HG03280 (cell line): ENCODE data around the gene MCCC1.
"Not testable (repeated sequence)": the region's sequence is repeated elsewhere in the genome, so short reads cannot be mapped to it uniquely, and the experiment has no call there.

Source experiments
- ATAC-seq: cut with Tn5 transposase; IDR thresholded peaks from one replicate; pipeline ENCODE4 v1.9.1; 2021; ENCODE audit warnings: mild to moderate bottlenecking, moderate library complexity; ENCODE audit not compliant: unreplicated experiment

MCCC1 gene

GRCh38 chr3:183058351-183058750, 40.9 kb downstream of the MCCC1 start:
- ATAC-seq: no peak

GRCh38 chr3:183050706-183051105, 48.6 kb downstream of the MCCC1 start:
- ATAC-seq: no peak

GRCh38 chr3:183046883-183047282, 52.4 kb downstream of the MCCC1 start:
- no peak for ATAC-seq

- ATAC-seq: peak; percentile 91
Measured at GRCh38 chr3:183044547-183045229, 54.6 kb downstream of the MCCC1 start.

DNA sequence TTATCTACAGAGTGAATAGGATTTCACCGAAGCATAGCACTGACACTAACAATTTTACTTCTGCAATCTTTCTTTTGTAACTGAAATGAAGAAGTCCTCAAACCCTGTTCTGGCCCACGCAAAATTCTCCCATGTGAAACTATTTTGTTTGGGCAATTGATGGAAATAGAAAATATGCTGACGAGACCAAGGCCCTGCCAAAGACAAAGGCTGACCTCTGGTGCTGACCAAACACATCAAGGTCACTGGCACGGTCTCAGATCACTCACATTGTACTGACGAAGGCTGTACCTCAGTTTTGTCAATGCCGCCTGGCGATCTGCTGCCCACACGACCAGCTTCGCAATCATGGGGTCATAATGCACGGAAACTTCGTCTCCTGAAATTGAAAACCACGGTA, 60.5 kb downstream of the MCCC1 start:
- ATAC-seq: no peak

GRCh38 chr3:183038221-183038620, 61.1 kb downstream of the MCCC1 start:
- ATAC-seq: no peak

DNA sequence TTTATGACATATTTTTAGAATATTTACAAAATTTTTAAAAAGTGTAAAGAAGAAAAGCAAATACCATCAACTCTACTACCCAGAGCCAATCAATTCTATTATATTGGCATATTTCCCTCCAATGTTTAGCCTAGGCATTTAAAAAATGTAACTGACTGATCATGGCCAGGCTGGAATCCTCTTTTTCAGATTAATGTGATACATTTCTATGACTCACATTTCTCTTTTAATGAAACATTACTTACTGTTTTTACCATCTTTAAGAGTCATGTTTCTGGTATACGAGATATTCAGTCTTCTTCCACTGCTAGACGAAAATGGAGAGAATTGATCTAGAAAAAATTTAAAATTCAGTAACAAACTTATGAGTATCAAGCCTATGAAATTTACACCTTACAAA, 65.5 kb downstream of the MCCC1 start:
- ATAC-seq: no peak

- ATAC-seq: no peak
Measured at GRCh38 chr3:183032880-183033555, 66.3 kb downstream of the MCCC1 start.

- no peak for ATAC-seq
Measured at GRCh38 chr3:183031826-183032225, 67.5 kb downstream of the MCCC1 start.

DNA sequence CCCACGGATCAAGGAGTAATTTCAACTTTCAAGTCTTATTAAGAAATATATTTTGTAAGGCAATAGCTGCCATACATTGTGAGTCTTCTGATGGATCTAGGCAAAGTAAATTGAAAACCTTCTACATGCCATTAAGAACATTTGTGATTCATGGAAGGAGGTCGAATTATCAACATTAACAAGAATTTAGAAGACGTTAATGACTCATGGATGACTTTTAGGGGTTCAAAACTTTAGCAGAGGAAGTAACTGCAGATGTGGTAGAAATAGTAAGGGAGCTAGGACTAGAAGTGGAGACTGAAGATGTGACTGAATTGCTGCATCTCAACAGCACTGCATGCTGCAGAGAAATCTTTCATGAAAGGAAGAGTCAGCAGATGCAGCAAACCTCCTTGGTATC, 70.9 kb downstream of the MCCC1 start:
- no peak for ATAC-seq

DNA sequence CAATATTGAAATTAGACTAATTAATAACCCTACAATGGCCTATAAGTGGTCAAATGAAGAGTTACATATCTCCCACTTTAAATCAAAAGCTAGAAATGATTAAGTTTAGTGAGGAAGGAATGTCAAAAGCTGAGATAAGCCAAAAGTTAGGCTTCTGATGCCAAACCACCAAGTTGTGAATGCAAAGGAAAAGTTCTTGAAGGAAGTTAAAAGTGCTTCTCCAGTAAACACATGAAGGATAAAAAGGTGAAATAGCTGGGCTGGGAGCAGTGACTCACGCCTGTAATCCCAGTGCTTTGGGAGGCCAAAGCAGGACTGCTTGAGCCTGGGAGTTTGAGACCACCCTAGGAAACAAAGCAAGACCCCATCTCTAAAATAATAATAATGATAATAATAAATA, 72.0 kb downstream of the MCCC1 start:
- no peak for ATAC-seq

GRCh38 chr3:183022936-183023516, 76.3 kb downstream of the MCCC1 start:
- ATAC-seq: no peak

- no peak for ATAC-seq
Measured at GRCh38 chr3:183018421-183019192, 80.7 kb downstream of the MCCC1 start.

DNA sequence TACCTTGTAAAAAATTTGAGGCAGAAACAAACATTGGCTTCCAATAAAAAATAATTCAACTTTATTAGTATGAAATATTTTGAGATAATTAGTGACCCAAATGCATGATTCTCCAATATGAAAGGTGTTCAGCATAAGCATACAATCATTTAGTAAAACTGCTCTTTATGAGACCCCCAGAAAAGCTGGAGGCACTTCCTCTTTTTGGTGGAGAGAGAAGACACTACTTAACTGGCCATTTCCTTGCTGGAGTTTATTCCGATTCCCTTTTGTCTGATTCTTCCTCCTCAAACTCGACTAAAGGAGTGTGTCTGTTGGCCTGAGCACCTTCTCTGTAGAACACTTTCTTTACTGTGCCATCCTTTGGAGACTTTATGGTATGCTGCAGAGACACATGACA, 84.1 kb downstream of the MCCC1 start:
- no peak for ATAC-seq

DNA sequence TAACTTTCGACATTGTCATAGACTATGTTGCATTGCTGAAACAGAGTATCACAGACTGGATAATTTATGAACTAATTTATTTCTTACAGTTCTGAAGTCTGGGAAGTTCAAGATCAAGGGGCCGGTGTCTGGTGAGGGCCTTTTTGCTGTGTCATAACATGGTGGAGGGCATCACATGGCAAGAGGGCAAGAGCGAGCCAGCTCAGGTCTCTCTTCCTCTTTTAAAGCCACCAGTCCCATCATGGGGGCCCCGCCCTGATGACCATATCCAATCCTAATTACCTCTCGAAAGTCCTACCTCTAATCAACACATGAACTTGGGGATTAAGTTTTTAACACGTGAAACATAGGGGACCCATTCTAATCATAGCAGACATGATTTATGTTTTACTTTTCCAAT, 85.4 kb downstream of the MCCC1 start:
- ATAC-seq: no peak

DNA sequence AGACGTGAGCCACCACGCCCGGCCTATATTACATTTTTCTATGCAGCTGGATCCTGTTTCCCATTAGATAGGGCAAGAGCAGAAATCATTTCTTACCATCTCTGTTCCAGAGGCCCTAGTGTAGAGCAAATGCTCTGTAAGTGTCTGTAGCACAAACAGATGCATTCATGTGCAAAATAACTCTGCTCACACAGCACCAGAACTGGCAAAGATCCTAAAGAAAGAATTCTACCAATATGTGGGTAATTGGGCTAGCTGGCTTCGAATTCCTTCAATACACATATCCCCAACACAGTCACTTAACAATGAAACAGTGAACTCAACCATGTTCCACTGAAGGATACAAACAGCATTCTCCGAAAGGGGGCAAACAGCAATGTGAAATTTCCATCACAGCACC, 86.2 kb downstream of the MCCC1 start:
- no peak for ATAC-seq

- no peak for ATAC-seq
Measured at GRCh38 chr3:183008800-183009199, 90.5 kb downstream of the MCCC1 start.

DNA sequence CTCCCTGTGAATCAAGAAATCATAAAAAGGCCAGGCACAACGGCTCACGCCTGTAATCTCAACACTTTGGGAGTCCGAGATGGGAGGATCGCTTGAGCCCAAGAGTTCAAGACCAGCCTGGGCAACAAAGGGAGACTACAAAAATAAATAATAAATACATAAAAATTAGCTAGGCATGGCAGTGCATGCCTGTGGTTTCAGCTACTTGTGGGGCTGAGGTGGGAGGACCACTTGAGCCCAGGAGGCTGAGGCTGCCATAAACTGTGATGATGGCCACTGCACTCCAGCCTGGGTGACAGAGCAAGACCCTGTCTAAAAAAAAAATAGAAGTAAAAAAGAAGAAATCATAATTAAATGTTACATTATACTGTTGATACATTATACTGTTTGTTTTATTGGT, 91.0 kb downstream of the MCCC1 start:
- ATAC-seq: no peak

GRCh38 chr3:183006396-183007002, 92.8 kb downstream of the MCCC1 start:
- no peak for ATAC-seq

- no peak for ATAC-seq
Measured at GRCh38 chr3:182999767-183000166, 99.5 kb downstream of the MCCC1 start.

DNA sequence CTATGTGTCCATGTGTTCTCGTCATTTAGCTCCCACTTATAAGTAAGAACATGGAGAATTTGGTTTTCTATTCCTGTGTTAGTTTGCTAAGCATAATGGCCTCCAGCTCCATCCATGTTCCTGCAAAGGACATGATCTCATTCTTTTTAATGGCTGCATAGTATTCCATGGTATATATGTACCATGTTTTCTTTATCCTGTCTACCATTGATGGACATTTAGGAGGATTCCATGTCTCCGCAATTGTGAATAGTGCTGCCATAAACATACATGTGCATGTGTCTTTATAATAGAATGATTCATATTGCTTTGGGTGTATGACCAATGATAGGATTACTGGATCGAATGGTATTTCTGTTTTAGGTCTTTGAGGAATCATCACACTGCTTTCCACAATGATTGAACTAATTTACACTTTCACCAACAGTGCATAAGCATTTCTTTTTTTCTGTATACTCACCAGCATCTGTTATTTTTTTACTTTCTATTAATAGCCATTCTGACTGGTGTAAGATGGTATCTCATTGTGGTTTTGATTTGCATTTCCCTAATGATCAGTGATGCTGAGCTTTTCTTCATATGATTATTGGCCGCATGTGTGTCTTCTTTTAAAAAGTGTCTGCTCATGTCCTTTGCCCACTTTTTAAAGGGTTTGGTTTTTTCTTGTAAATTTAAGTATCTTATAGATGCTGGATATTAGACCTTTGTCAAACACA, 105.7 kb downstream of the MCCC1 start:
- not testable (repeated sequence) for ATAC-seq
